ENCODE results near the gene SGCD.

Gene SGCD

DNA sequence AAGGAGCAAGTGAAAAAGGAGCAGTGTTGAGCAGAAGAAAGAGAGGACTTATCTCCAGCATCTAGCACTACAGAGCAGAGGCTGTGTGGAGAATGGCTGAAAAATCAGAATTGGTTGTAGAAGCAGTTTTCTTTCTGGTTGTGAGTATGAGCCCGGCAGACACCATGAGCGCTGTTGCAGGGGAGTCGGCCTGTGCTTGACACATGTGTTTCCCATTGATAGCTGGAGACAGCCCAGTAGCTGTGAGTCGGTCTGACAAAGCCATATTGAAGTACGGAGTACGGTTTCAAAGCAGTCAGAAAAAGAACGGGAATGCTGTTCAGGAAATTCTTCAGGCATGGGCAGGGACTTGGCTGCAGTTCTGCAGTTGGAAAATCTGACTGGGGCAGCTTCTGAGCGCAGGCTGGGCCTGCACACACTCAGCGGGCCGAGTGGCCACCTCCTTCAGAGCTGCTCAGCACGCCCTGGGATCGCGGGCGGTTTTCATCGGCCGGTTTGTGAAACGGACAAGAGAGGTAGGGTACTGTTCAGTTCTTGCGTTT is at the start of gene SGCD:
Gene SGCD, plus strand, starts transcription at position 447 of the 542 bp plus-strand sequence.
- no peak for DNase-seq (ENCODE audit: low spot score)

DNA sequence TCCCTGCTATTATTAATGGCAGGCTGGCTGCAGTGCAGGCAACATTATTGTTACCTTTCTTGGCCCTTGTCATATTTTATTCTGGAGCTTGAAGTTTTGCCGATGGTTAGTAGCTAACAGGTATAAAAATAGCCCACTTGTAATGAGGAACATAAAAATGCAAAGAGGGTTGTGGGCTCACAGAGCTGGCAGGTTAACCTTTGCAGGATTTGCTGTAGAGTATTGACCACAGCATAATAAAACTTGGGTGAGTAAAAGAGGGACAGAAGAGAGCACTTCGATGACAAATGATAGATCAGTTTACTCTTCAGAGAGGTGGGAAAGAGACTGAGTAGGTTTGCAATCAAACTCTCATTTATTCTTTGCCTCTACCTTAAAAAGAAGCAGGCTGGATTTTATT is 49.7 kb upstream of the SGCD start:
- DNase-seq (ENCODE audit: low spot score): no peak

- DNase-seq (ENCODE audit: low spot score): no peak
These were observed 31.5 kb upstream of the SGCD start for GRCh38 chr5:156295431-156295830.

DNA sequence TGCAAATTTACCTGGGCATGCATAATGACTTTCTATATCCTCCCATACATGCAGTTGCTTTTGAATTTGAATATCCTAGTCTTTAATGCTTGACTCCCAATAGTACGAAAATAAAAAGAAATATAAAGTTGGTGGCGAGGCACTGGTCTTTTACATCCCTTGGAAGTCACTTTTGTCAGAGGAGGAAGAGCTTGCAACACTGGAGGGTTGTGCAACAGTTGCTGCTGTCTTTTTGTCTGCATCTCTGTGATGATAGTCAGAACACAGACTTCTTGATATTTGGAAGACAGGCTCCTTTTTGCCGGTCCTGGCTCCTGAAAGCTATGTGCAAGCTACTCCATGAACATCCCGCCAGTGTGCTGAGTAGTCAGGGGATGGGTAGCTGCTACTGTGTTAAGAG is 16.8 kb upstream of the SGCD start:
- no peak for DNase-seq (ENCODE audit: low spot score)

DNA sequence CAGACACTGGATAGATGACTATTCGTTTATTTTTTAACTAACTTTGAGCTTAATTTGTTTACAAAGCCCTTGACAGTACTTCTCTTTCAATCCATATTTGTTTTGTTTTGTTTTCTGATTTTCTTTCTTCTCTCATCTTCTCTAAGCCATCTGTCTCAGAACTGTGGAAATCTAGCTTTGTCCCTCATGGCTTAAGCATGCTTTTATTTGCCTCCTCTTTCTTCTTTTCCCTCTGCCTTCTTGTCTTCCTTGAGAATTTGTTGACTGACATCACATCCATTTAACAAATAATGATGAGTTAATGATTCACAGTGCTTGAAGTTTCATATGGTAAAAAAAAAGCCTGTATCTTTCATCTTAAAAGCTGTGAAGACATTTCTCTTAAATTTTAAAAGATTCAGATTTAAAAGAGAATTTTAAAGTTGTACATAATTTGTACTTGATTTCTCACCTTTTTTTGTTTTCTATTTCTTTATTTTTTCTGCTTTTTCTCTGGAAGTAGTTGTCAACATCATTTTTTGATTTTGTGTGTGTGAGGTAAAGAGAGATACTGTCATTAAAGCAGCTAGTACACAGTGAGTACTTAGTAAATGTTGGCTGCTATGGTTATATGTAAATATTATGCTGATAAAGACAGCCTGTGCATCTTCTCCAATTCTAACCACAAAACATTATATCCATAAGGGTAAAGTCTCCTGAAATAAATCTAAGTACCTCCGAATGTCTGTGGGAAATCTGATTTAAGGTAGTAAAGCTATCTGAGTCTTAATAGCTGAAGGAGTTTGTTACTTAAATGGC is 13.9 kb upstream of the SGCD start:
- no peak for DNase-seq (ENCODE audit: low spot score)

GRCh38 chr5:156314416-156314815 is 12.5 kb upstream of the SGCD start:
- no peak for DNase-seq (ENCODE audit: low spot score)

DNA sequence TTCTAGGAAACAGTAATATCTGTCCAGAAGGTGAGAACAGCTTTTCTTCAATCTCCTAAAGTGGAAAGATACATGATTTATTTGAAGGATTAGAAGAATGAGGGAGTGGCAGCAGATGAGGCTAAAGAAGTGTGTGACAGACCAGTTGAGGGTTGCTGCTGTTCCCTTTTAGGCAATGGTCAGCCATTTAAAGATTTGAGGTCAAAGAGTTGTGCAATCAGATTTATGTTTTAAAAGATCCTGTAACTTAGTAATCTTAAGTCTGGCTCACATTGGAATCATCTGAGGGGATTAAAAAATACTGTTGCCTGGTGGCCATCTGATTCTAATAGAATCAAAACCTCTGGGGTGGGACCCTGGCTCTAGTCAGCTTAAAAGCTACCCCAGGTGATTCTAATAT is 4.3 kb upstream of the SGCD start:
- DNase-seq (ENCODE audit: low spot score): no peak

DNA sequence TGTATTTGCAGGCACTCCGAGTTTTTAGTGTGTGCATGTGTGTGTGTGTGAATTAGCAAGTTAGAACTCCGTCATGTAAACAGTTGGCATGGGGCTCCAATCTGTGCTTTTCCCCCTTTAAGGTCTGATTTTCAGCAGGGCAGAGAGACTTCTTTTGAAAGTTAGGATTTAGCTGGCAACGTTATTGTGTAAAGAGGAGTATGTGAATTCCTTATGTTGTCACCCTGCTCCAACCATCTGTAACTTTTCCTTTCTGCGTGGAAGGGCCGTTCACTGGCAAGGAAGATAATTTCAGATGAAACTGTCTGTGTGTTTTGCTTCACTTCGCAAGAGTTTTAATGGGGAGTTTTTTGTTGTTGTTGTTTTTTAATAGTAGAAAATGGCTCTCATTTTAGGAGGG is 332 bp downstream of the SGCD start:
- no peak for DNase-seq (ENCODE audit: low spot score)

GRCh38 chr5:156328161-156328560 is 1.2 kb downstream of the SGCD start:
- no peak for DNase-seq (ENCODE audit: low spot score)

- no peak for DNase-seq (ENCODE audit: low spot score)
These were observed 1.8 kb downstream of the SGCD start for GRCh38 chr5:156328766-156329165.

DNA sequence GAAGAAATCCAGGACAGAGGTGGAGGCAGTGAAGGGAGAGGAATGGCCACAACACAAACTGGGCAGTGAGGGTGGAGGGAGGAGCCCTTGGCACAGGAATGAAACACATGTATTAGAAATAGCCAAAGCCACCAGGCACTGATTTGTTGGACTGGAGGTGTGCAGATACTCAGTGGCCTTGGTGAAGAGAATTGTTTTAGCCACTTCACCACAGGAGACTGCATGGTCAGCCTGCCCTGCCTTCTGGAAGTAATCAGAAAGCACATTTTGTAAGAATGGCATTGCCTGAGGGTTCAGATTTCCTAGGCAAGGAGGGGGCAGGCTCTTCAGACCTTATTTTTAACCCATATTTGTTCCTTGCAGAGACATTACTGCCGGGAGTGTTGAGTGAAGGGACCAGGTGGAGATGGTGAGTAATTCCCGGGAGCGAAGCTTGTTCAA is 2.2 kb downstream of the SGCD start:
- DNase-seq (ENCODE audit: low spot score): no peak

DNA sequence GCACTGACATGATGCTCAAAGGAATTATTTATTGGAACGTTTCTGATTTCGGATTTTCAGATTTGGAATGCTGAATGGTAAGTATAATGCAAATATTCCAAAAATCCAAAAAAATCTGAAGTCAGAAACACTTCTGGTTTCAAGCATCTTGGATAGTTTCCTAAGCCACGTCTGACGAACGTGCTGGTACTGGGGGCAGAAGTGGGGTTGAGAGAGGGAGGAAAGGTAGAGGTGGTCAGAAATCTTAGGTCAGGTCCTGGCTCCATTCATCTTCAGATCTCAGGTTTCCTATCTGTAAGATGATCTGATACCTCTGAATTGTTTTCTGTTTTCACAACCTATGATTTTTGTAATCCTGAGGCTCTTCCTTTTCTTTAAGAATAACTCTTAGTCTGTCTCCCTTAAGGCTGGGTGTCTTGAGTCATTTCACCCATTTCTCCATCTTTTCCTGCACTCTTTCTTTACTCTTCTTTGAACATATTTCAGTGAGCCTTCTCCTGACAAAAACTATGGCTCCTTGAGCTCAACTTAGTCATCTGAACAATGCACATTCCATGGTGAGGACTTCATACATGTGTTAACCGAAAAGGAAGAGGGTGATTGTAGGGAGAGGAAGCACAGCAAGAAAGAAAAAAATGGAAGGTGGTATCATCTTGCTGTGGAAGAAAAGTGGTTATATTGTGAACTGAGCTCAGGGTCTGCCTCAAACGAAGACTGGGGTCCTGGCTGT is 3.3 kb downstream of the SGCD start:
- DNase-seq (ENCODE audit: low spot score): no peak

DNA sequence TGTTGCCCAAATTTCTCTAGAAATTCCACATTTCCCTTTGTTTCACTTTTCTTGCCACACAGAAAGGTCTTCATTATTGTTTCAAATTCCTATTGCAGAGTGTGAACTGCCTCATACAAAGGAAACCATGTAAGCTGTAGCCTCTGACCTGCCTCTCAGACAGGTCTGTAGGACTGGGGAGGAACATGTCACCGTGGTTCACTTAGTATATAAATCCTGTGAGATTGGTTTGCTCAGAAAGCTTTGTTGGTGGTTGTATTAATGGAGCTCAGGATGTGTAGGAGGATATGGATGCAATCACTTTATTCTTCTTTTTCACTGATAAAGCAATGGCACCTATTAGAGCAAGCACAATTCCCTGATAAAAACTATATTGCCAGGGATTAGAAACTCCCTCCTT is 4.2 kb downstream of the SGCD start:
- no peak for DNase-seq (ENCODE audit: low spot score)

DNA sequence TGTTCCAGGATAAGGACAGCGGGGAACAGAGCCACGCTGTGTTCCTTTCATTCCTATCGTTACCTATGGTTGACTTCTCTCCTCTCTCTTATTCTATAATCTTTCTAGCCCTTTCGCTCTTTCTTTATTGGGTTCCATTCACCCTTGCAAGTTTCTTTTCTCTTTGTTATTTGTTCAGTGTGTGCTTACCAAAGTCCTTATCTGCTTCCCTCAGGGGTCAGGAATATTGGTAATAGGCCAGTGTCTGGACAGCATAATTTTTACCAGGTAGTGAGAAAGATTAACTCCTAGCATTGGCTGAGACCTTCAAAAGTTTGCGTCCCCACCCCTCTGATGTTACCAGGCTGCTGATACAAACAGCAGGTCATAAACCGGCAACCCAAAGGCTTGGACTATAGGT is 4.9 kb downstream of the SGCD start:
- no peak for DNase-seq (ENCODE audit: low spot score)

DNA sequence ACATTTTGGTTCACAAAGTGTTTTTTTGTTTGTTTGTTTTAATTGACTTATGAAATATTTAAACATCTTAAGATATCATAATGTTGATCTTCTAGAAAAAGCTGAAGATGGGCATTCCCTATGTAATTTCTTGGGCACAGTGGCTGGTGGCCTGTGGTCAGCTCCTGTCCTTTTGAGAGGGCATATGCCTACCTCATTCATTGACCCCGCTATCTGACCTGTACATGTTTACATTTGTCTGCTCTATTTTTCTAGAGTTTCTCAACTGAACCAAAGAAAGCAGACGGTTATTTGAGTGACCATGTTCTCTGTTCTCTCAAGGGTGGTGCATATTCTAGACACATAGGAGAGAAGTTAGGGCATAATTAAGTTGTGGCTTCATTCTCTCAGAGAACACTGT is 5.3 kb downstream of the SGCD start:
- DNase-seq (ENCODE audit: low spot score): no peak

GRCh38 chr5:156339139-156339841 is 12.3 kb downstream of the SGCD start:
- no peak for DNase-seq (ENCODE audit: low spot score)

GRCh38 chr5:156340893-156341292 is 13.9 kb downstream of the SGCD start:
- no peak for DNase-seq (ENCODE audit: low spot score)

DNA sequence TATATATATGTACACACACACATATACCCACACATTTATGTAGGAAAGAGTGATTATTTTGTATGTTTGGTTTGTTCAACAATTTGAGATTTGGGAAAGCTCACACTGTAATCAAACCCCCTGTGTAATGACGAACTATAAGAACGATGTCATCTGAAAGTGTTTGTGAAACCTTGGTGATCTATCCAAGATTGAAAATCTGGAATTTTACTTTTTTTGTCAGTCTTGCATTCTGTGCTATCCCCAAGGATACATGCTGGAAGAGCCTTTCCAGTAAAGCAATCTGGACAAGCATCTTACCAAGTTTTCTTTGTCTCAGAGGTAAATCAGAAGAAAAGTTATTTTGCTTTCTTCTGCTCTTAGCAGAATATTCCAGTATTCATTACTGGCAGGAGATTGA is 23.3 kb downstream of the SGCD start:
- DNase-seq (ENCODE audit: low spot score): no peak

DNA sequence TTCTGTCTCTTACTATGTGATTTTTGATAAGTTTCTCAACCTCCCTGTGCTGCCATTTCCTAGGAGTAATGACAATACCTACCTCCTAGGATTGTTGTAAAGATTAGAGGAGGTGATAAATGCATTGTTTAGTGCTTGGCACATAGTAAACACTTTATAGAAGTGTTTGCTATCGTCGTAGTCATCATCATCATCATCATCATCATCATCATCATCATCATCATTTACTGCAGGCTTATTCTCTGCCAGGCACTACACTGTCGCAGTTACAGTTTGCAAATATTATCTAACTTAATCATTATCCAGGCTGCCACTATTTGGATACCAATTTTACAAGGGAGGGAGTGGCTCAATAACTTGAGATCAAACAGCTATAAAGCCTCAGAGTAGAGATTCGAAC is 24.5 kb downstream of the SGCD start:
- DNase-seq (ENCODE audit: low spot score): no peak

GRCh38 chr5:156354571-156354970 is 27.6 kb downstream of the SGCD start:
- DNase-seq (ENCODE audit: low spot score): no peak

GRCh38 chr5:156356238-156356637 is 29.3 kb downstream of the SGCD start:
- DNase-seq (ENCODE audit: low spot score): no peak

GRCh38 chr5:156359476-156359875 is 32.5 kb downstream of the SGCD start:
- no peak for DNase-seq (ENCODE audit: low spot score)

Data from LoVo (cell line).